OCI-LY7 (cell line): ENCODE data around the gene PGPEP1.

ENCODE experiments used
- CTCF ChIP-seq: fragments of 200-600 bp; sonication (generic); conservative IDR thresholded peaks from 2 replicates; pipeline ENCODE4 v1.5.1; 2014; ENCODE audit warnings: mild to moderate bottlenecking, antibody characterized with exemption, low read length, moderate library complexity, mixed read lengths
- EZH2phosphoT487 ChIP-seq: fragments of 200-600 bp; sonication (generic); IDR thresholded peaks from 2 replicates; pipeline ENCODE4 v1.6.1; 2018; ENCODE audit warnings: low read depth, borderline replicate concordance, mild to moderate bottlenecking, mixed run types, antibody characterized with exemption, low read length, moderate library complexity, mixed read lengths

- TF ChIP-seq CTCF: no peak
- TF ChIP-seq EZH2phosphoT487: no peak
Measured at GRCh38 chr19:18308948-18309325, 31.5 kb upstream of the PGPEP1 start.
